HG02870 (cell line): ENCODE results near the gene BORCS5.
"Not testable (repeated sequence)": the region's sequence is repeated elsewhere in the genome, so short reads cannot be mapped to it uniquely, and the experiment has no call there.

Experiments used
- ATAC-seq: cut with Tn5 transposase; IDR thresholded peaks from one replicate; pipeline ENCODE4 v1.9.1; 2021; ENCODE audit warnings: mild to moderate bottlenecking, moderate library complexity; ENCODE audit not compliant: unreplicated experiment

BORCS5 gene

DNA sequence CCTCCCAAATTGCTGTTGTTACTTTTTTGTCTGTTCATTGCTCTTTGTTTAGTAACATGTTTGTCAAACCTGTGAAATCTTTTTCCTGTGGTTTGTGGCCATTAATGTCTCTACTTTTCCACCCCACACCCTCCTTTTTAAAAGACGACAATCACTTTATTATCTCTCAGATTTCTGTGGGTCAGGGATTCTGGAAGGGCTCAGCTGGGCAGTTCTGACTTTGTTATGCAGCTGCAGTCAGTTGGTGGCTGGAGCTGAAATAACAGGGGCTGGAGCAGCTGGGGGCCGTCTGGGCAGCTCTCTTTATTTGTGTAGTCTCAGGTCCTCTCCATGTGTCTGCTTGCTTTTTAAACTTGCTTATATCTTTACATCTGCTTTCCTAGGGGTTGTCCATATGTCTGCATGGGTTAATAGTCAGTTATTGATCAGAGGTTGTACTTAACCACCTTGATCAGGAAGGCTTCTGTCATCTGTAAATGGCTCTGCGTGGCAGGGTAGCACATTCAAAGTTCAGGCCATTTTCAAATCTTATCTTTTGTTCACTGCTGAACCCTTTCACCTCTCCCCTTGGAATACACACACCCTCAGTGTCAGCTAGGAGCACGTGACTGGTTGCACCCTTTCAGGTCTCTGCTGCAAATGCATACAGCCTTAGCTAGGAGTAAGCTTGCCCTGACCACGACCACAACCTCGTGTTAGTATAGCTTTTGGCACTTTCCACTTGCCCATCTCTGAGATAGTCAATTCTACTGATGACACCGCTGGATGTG lies 27.9 kb downstream of the BORCS5 start:
- ATAC-seq = no peak

- ATAC-seq = no peak
Observed at GRCh38 chr12:12387501-12387900, 30.6 kb downstream of the BORCS5 start.

GRCh38 chr12:12392413-12392812 lies 35.5 kb downstream of the BORCS5 start:
- ATAC-seq = no peak

- no peak for ATAC-seq
Observed at GRCh38 chr12:12393171-12393570, 36.3 kb downstream of the BORCS5 start.

DNA sequence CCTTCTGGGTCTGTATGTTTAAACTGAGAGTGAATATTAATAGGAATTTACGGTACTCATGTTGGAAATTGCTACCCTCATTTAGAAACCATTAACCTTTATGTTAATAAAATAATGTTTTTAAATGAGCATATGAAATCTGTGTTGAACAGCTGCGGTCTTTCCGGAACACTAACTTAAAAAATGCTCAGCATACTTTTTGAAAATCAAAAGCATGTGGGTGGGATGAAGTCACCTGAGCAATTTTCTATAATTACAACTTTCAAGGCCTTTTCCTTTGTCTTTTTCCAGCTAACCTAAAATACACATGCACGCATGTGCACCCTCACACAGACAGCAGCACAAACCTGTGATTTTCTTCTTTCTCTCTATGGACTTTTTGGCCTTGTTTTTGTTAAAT lies 39.8 kb downstream of the BORCS5 start:
- no peak for ATAC-seq

- no peak for ATAC-seq
Observed at GRCh38 chr12:12397184-12397583, 40.3 kb downstream of the BORCS5 start.

DNA sequence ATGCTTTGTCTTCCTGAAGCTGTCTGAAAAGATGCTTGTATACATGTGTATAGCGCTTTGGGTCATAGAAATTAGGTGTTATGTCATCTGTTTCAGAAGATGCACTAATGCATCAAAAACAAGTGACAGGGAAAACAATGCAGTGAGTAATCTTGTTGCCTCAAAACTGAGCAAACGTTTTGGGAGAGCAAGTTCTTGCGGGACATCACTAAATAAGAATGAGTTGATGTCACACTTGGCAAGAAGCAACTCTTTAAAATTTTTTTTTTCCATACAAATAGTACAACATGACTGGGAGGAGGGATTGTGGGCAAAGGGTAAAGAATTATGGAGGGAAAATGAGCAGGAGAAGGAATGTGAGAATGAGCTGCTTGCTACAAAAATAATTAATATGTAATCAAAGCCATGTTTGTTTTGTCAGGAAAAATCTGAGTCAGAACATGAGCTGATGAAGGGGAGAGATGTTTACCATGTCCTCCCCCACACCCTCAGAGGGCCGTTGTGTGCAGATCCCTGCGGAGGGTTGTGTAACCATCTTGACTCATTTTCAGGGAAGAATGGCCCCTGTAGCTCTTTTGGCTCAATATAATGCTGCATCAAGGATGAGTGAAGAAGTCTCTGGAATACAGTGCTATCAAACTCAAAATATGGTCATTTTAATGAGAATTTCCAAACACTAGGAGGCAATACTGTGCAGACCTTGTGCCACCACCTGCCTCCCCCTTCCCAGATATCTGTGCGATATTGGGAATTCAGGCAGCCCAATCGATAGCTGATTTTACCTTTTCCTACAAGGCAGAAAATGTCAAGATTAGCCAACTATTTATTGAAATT lies 41.4 kb downstream of the BORCS5 start:
- no peak for ATAC-seq

- no peak for ATAC-seq
Observed at GRCh38 chr12:12399161-12399560, 42.3 kb downstream of the BORCS5 start.

GRCh38 chr12:12399776-12400305 lies 43.0 kb downstream of the BORCS5 start:
- no peak for ATAC-seq

GRCh38 chr12:12400793-12401192 lies 43.9 kb downstream of the BORCS5 start:
- no peak for ATAC-seq

DNA sequence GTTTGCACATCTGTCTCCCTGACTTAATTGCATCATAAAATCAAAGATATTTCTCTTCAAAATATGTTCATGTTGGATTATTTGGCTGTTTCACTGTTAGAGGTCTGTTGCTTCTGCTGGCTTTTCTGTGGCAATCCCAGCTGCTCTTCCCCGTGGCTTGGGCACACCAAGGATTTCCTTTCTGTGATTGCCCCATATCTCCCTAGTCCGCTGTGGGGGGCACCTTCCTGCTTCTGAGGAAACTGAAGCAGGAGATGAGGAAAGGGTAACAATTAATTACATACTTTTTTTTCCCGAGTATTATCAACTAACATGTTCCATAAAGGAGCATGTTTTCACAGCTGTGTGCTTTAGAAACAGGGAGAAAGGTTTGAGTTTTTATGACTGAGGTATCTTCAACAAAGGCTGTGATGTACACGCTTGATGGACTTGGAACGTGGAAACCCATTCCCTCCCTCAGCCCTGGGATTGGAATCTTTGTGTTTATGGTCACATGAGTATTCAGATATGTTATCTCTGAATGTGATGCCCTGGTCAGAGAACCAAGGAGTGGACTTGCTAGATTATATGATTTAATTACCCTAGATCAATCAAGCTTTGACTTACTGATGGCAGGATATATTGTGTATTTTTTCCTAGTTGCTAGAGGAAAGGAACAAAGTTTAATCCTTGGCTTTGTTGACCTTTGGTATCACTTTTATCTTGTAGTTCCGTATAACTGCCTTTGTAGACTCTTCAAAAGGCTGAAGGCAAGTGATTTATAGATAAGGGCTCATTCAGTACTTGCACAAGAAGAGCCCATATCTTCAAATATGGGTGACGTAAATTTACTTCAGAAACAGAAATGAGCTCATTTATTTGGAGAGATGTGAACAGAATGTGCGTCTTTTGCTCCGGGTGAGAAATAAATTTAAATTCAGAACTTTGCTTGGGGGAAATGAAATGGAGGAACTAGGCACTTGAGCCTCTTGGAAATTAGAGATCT lies 46.7 kb downstream of the BORCS5 start:
- no peak for ATAC-seq

GRCh38 chr12:12404297-12404696 lies 47.4 kb downstream of the BORCS5 start:
- ATAC-seq = no peak

- no peak for ATAC-seq
Observed at GRCh38 chr12:12405882-12406281, 49.0 kb downstream of the BORCS5 start.

GRCh38 chr12:12406762-12407161 lies 49.9 kb downstream of the BORCS5 start:
- ATAC-seq = no peak

GRCh38 chr12:12408265-12408690 lies 51.4 kb downstream of the BORCS5 start:
- ATAC-seq = no peak

GRCh38 chr12:12409337-12409736 lies 52.5 kb downstream of the BORCS5 start:
- not testable (repeated sequence) for ATAC-seq

- no peak for ATAC-seq
Observed at GRCh38 chr12:12415886-12416285, 59.0 kb downstream of the BORCS5 start.

DNA sequence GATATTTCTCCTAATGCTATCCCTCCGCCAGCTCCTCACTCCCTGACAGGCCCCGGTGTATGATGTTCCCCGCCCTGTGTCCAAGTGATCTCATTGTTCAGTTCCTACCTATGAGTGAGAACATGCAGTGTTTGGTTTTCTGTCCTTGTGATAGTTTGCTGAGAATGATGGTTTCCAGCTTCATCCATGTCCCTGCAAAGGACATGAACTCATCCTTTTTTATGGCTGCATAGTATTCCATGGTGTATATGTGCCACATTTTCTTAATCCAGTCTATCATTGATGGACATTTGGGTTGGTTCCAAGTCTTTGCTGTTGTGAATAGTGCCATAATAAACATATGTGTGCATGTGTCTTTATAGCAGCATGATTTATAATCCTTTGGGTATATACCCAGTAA lies 62.3 kb downstream of the BORCS5 start:
- not testable (repeated sequence) for ATAC-seq

GRCh38 chr12:12423367-12423766 lies 66.5 kb downstream of the BORCS5 start:
- ATAC-seq = no peak

DNA sequence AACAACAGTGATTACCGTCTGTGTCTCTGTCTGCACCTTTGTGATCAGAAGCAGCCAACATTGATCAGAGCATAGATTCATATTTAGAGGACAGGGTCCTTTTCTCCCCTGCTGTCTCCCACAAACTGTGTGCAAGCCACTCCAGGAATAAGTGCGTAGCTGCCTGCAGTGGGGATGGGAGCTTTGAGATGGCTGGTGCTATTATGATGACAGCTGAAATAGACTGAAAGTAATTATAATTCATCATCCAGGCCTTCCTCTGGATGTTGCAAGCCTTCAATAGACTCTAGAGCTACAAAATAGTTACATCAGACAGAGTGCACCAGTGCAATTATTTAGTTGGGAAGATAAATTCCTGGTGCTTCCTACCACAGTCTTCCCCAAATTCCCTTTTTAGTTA lies 68.1 kb downstream of the BORCS5 start:
- ATAC-seq = no peak

DNA sequence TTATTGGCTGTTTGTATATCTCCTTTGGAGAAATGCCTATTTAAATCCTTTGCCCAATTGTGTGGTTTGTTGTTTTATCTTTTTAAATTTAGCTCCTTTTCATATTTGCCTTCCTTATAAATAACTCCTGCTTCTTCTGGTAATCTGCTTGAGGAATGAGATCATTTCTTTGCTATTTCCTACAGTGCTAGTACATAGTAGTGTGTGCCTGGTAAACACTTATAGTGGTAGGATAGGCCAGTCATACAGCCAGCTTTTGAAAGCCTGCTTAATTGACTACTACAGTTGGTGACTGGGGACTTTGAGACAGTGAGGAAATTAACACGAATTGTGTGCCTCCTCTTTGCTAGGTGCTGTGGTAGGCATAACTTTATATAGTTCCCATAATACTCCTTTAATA lies 68.7 kb downstream of the BORCS5 start:
- no peak for ATAC-seq
